ENCODE results near the gene WDR36. TPM values are rescaled to one million over a fixed set of nuclear protein-coding genes. Genes with fewer than 3 reads are reported as not detected.

WDR36 gene
- total and polyA plus RNA-seq, 8 donors: 3.5 to 12.4 (median 9.4) TPM

- Histone ChIP-seq H3K27ac (no peak overlapping the region), H3K27me3 (no peaks in the 10 kb centered on the region), H3K4me3 (no peak overlapping the region), H3K4me1 (no peaks in the 10 kb centered on the region), H3K36me3 (peaks cover 0 to 66% (median 13%) of the 10 kb centered on the region in 3 donors), H3K9me3 (no peaks in the 10 kb centered on the region)
- ATAC-seq: no peak
- intact Hi-C loops (cut with DNase I): no loop called here
- 93 to 95% methylated on average over 1 of the region's 1 CpG for WGBS, 2 donors
- no peak for DNase-seq
- no peak for FAIRE-seq
- TF ChIP-seq CTCF (IDR thresholded peaks at IDR 0.05): no peak
Observed at GRCh38 chr5:111124793-111125192, 32.6 kb downstream of the WDR36 start.

GRCh38 chr5:111126896-111127295, 34.7 kb downstream of the WDR36 start:
- 93 to 94% methylated on average over 3 of the region's 3 CpGs for WGBS, 2 donors
- H3K36me3 ChIP-seq: peaks cover 0 to 46% (median 6%) of the 10 kb centered on the region in 3 donors
- no peak for ATAC-seq
- intact Hi-C loops (cut with DNase I): no loop called here
- FAIRE-seq: no peak
- H3K27me3 ChIP-seq: no peaks in the 10 kb centered on the region
- DNase-seq: no peak
- H3K4me3 ChIP-seq: no peak overlapping the region
- H3K9me3 ChIP-seq: no peaks in the 10 kb centered on the region
- no peak for TF ChIP-seq CTCF (IDR thresholded peaks at IDR 0.05)
- no peak overlapping the region for H3K27ac ChIP-seq
- no peaks in the 10 kb centered on the region for H3K4me1 ChIP-seq

- H3K4me3 ChIP-seq: no peak overlapping the region
- H3K27me3 ChIP-seq: no peaks in the 10 kb centered on the region
- H3K4me1 ChIP-seq: no peaks in the 10 kb centered on the region
- H3K36me3 ChIP-seq: peaks cover 0 to 39% (median 6%) of the 10 kb centered on the region in 3 donors
- ATAC-seq: no peak
- FAIRE-seq: no peak
- no peaks in the 10 kb centered on the region for H3K9me3 ChIP-seq
- WGBS, 2 donors: 89% methylated on average over 3 of the region's 3 CpGs
- TF ChIP-seq CTCF (IDR thresholded peaks at IDR 0.05): no peak
- H3K27ac ChIP-seq: no peak overlapping the region
- intact Hi-C loops (cut with DNase I): no loop called here
- DNase-seq: no peak
Observed at GRCh38 chr5:111127453-111128195, 35.5 kb downstream of the WDR36 start.

GRCh38 chr5:111129938-111130337, 37.8 kb downstream of the WDR36 start:
- Histone ChIP-seq H3K4me3 (no peak overlapping the region), H3K27ac (no peak overlapping the region), H3K9me3 (no peaks in the 10 kb centered on the region), H3K36me3 (peaks cover 0 to 23% (median 0%) of the 10 kb centered on the region in 3 donors), H3K27me3 (no peaks in the 10 kb centered on the region), H3K4me1 (no peaks in the 10 kb centered on the region)
- DNase-seq (no peak), ATAC-seq (no peak), FAIRE-seq (no peak)
- 84% methylated on average over 3 of the region's 3 CpGs for WGBS, 2 donors
- intact Hi-C loops (cut with DNase I): no loop called here
- no peak for TF ChIP-seq CTCF (IDR thresholded peaks at IDR 0.05)

GRCh38 chr5:111131356-111131755, 39.2 kb downstream of the WDR36 start:
- no peak for FAIRE-seq
- Histone ChIP-seq H3K4me3 (no peak overlapping the region), H3K4me1 (no peaks in the 10 kb centered on the region), H3K27ac (no peak overlapping the region), H3K9me3 (no peaks in the 10 kb centered on the region), H3K36me3 (peaks cover 0 to 12% (median 0%) of the 10 kb centered on the region in 3 donors), H3K27me3 (no peaks in the 10 kb centered on the region)
- WGBS, 2 donors: 72 to 75% methylated on average over 2 of the region's 2 CpGs
- TF ChIP-seq CTCF (IDR thresholded peaks at IDR 0.05): no peak
- no peak for ATAC-seq
- no peak for DNase-seq
- intact Hi-C loops (cut with DNase I): no loop called here
